HEK293 (cell line): ENCODE results near the gene HNRNPM.

Experiments
- CTCF ChIP-seq: fragments of 450-650 bp; formaldehyde crosslinking; IDR thresholded peaks from 2 replicates; pipeline ENCODE4 v1.5.1; 2016; ENCODE audit warnings: missing biosample characterization, missing genetic modification characterization
- REST ChIP-seq: fragments of 450-650 bp; formaldehyde crosslinking; IDR thresholded peaks from 2 replicates; pipeline ENCODE4 v1.5.1; 2016; ENCODE audit warnings: missing biosample characterization, missing genetic modification characterization
- SALL2 ChIP-seq: fragments of 450-650 bp; formaldehyde crosslinking; IDR thresholded peaks from 2 replicates; pipeline ENCODE4 v1.5.0; 2017; ENCODE audit warnings: missing biosample characterization, mild to moderate bottlenecking, missing genetic modification characterization, borderline replicate concordance
- ZFP69B ChIP-seq: fragments of 450-650 bp; formaldehyde crosslinking; IDR thresholded peaks from 2 replicates; pipeline ENCODE4 v1.5.1; 2016; ENCODE audit warnings: missing biosample characterization, missing genetic modification characterization
- ZNF324 ChIP-seq: fragments of 450-650 bp; formaldehyde crosslinking; IDR thresholded peaks from 2 replicates; pipeline ENCODE4 v1.5.1; 2016; ENCODE audit warnings: missing biosample characterization, missing genetic modification characterization

GRCh38 chr19:8468761-8469373 lies 24.1 kb downstream of the HNRNPM start:
- TF ChIP-seq CTCF (tag by site-specific recombination) (no peak), REST (tag by site-specific recombination) (no peak), SALL2 (tag by site-specific recombination) (no peak), ZNF324 (tag by site-specific recombination) (no peak), ZFP69B (tag by site-specific recombination) (no peak)
